ENCODE results near the gene SEC22A. TPM values are rescaled to one million over a fixed set of nuclear protein-coding genes. Genes with fewer than 3 reads are reported as not detected.

SEC22A gene
- total RNA-seq, 3 donors from 2014 or later (not counting 1 experiment from before 2014, with no cell fraction given): 16.4 to 21.2 (median 17.0) TPM

Other genes with a start within 250 kb of the SEC22A start
- under 1 TPM in 1 of 3 donors, not detected in 2; 0.23 TPM for gene SEMA5B, start 174.2 kb upstream of the SEC22A start, total RNA-seq
- 1 to 10 TPM in 1 of 3 donors, under 1 TPM in 2; 0.59 to 3.3 (median 0.63) TPM for gene PDIA5, start 134.9 kb upstream of the SEC22A start, total RNA-seq
- not detected for gene ADCY5, start 247.1 kb downstream of the SEC22A start, total RNA-seq